ENCODE data around the gene BAHCC1. TPM values are rescaled to one million over a fixed set of nuclear protein-coding genes. Genes with fewer than 3 reads are reported as not detected.

BAHCC1 gene
- polyA plus RNA-seq, 1 experiment = 3.1 TPM

- CTCF ChIA-PET = interaction anchor here (0.8 to 1.7 kb wide), 5 partner anchors 109 to 338 kb away, joined by 3 to 9 read pairs (median 3); no protein-coding TSS in a partner anchor
- H3K4me3 ChIP-seq (ENCODE audit: low read depth, low read length) = peak overlapping the region; percentile 34
- H3K27me3 ChIP-seq (ENCODE audit: control insufficient read depth, insufficient read depth, low read length) = no peaks in the 10 kb centered on the region; the same call in 1 of the 2 replicates
- no peak for DNase-seq (ENCODE audit: low read depth)
- H3K36me3 ChIP-seq (ENCODE audit: control insufficient read depth, insufficient read depth, low read length) = no peaks in the 10 kb centered on the region
- POLR2A ChIA-PET = no interaction called here
- TF ChIP-seq, protein P1, sequence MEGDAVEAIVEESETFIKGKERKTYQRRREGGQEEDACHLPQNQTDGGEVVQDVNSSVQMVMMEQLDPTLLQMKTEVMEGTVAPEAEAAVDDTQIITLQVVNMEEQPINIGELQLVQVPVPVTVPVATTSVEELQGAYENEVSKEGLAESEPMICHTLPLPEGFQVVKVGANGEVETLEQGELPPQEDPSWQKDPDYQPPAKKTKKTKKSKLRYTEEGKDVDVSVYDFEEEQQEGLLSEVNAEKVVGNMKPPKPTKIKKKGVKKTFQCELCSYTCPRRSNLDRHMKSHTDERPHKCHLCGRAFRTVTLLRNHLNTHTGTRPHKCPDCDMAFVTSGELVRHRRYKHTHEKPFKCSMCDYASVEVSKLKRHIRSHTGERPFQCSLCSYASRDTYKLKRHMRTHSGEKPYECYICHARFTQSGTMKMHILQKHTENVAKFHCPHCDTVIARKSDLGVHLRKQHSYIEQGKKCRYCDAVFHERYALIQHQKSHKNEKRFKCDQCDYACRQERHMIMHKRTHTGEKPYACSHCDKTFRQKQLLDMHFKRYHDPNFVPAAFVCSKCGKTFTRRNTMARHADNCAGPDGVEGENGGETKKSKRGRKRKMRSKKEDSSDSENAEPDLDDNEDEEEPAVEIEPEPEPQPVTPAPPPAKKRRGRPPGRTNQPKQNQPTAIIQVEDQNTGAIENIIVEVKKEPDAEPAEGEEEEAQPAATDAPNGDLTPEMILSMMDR (IDR thresholded peaks at IDR 0.05; ENCODE audit: insufficient read depth, low read depth, low read length) = no peak
Observed at GRCh38 chr17:81481073-81481799, 86.0 kb downstream of the BAHCC1 start.

- CTCF ChIA-PET = interaction anchor here (0.6 to 1.7 kb wide), 8 partner anchors 84 to 338 kb away, joined by 3 to 9 read pairs (median 4); no protein-coding TSS in a partner anchor
- no peak for DNase-seq (ENCODE audit: low read depth)
- POLR2A ChIA-PET = no interaction called here
- no peaks in the 10 kb centered on the region for H3K36me3 ChIP-seq (ENCODE audit: control insufficient read depth, insufficient read depth, low read length)
- TF ChIP-seq, protein P1 (IDR thresholded peaks at IDR 0.05; ENCODE audit: insufficient read depth, low read depth, low read length) = no peak
- H3K4me3 ChIP-seq (ENCODE audit: low read depth, low read length) = peak overlapping the region; percentile 34
- H3K27me3 ChIP-seq (ENCODE audit: control insufficient read depth, insufficient read depth, low read length) = no peaks in the 10 kb centered on the region; the same call in 1 of the 2 replicates
Observed at GRCh38 chr17:81481815-81482505, 86.7 kb downstream of the BAHCC1 start.

- ChIA-PET CTCF (interaction anchor here (0.6 to 1.7 kb wide), 5 partner anchors 85 to 339 kb away, joined by 3 to 9 read pairs (median 5); no protein-coding TSS in a partner anchor), POLR2A (no interaction called here)
Observed at GRCh38 chr17:81482673-81483072, 87.4 kb downstream of the BAHCC1 start.

DNA sequence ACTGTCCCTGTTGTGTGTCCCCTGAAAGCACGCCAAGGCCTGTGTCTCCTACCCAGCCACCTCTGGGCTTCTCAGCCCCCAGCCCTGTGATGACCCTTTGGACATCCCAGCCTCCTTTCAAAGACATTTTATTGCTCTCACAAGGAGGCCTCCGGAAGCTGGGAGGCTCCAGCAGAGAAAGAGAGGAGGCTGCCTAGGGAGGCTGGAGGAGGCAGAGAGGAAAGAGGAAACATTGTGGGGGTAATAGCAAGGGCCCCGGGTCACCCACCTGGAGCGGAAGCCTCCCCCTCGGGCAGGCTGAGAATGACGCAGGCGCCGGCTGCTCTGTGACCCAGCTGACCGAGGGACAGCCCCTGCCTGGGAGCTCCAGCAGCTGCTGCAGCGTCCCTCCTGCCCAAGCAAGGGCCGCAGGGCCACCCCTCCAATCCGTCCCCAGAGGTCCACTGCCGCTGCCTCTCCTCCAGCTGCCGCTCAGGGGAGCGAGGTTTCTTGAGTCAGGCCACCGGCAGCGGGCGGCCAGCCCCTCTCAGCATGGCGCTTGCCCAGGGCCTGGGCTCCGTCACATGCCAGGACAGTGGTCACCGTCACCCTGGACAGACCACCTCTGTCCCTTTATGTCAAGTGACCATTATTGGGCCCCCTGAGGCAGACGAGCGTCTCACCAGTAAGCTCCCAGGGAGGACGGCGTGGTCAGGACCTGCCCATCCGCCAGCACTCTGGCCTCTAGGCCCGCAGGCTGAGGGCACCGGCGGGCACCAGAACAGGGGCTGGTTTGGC lies 88.0 kb downstream of the BAHCC1 start:
- DNase-seq (ENCODE audit: low read depth) = no peak
- TF ChIP-seq, protein P1 (IDR thresholded peaks at IDR 0.05; ENCODE audit: insufficient read depth, low read depth, low read length) = no peak
- H3K36me3 ChIP-seq (ENCODE audit: control insufficient read depth, insufficient read depth, low read length) = no peaks in the 10 kb centered on the region
- ChIA-PET POLR2A (no interaction called here), CTCF (interaction anchor here (0.6 to 2.0 kb wide), 8 partner anchors 10 to 200 kb away, joined by 3 to 17 read pairs (median 3); partner anchors contain the start of gene BAHCC1)
- no peaks in the 10 kb centered on the region; the same call in 1 of the 2 replicates for H3K27me3 ChIP-seq (ENCODE audit: control insufficient read depth, insufficient read depth, low read length)
- H3K4me3 ChIP-seq (ENCODE audit: low read depth, low read length) = no peak overlapping the region

More at GRCh38 chr17:81482673-81483072, 87.4 kb downstream of the BAHCC1 start:
- H3K27me3 ChIP-seq (ENCODE audit: control insufficient read depth, insufficient read depth, low read length) = no peaks in the 10 kb centered on the region; the same call in 1 of the 2 replicates
- TF ChIP-seq, protein P1 (IDR thresholded peaks at IDR 0.05; ENCODE audit: insufficient read depth, low read depth, low read length) = no peak
- no peaks in the 10 kb centered on the region for H3K36me3 ChIP-seq (ENCODE audit: control insufficient read depth, insufficient read depth, low read length)
- no peak for DNase-seq (ENCODE audit: low read depth)
- H3K4me3 ChIP-seq (ENCODE audit: low read depth, low read length) = no peak overlapping the region

Data from BJ (cell line).